ENCODE results near the gene SRPRB. TPM values are rescaled to one million over a fixed set of nuclear protein-coding genes. Genes with fewer than 3 reads are reported as not detected.
A peak's percentile ranks its signal among the peaks of the same experiment; 100 is the strongest.

Gene SRPRB
- total and polyA plus RNA-seq, 9 of the 15 experiments (the other 6 are each of a cell fraction or from before 2014, with no cell fraction given) = 29.5 to 66.0 (median 41.4) TPM

DNA sequence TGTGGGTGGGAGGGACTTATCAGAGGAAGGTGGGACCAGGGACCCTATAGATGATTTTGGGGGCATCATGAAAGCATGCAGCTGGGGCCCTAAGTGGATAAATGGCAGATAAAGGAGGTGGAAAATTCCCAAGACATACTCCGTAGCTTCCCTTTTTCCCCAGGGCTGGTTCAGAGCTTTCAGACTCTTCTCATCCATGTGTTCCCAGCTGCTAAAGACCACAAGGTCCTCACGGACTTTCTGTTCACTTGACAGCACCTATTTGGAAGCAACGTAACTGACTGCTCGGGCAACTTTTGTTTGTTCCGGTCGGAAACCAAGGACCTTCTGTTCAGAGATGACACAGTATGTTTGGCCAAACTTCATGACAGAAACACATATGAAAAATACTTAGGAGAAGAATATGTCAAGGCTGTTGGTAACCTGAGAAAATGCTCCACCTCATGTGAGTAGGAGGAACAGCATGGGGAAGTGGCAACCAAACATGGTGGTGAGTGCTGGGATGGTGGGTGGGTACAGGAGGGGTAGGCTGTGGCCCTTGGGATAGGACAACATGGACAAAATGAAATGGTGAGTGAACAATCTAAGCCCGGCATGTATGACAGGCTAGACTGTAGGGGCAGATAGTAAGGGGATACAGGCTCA lies 28.7 kb upstream of the SRPRB start (continued):
- TF ChIP-seq NRF1 (conservative IDR thresholded peaks at IDR 0.05 in 1 of 2, IDR thresholded peaks at IDR 0.05 in 1 of 2) (no peak), POLR3A (IDR thresholded peaks at IDR 0.05; ENCODE audit: borderline replicate concordance, extremely low read depth, insufficient read depth, insufficient read length) (no peak)
- TF ChIP-seq, protein P1, sequence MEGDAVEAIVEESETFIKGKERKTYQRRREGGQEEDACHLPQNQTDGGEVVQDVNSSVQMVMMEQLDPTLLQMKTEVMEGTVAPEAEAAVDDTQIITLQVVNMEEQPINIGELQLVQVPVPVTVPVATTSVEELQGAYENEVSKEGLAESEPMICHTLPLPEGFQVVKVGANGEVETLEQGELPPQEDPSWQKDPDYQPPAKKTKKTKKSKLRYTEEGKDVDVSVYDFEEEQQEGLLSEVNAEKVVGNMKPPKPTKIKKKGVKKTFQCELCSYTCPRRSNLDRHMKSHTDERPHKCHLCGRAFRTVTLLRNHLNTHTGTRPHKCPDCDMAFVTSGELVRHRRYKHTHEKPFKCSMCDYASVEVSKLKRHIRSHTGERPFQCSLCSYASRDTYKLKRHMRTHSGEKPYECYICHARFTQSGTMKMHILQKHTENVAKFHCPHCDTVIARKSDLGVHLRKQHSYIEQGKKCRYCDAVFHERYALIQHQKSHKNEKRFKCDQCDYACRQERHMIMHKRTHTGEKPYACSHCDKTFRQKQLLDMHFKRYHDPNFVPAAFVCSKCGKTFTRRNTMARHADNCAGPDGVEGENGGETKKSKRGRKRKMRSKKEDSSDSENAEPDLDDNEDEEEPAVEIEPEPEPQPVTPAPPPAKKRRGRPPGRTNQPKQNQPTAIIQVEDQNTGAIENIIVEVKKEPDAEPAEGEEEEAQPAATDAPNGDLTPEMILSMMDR (IDR thresholded peaks at IDR 0.05 in 2 of 3, conservative IDR thresholded peaks at IDR 0.05 in 1 of 3; ENCODE audit: insufficient read depth in 2 of 3, low read depth in 1 of 3, low read length in 3 of 3) = peak in 2 of 3 experiments; percentile 18 to 52; a peak in 4 of 6 replicates

DNA sequence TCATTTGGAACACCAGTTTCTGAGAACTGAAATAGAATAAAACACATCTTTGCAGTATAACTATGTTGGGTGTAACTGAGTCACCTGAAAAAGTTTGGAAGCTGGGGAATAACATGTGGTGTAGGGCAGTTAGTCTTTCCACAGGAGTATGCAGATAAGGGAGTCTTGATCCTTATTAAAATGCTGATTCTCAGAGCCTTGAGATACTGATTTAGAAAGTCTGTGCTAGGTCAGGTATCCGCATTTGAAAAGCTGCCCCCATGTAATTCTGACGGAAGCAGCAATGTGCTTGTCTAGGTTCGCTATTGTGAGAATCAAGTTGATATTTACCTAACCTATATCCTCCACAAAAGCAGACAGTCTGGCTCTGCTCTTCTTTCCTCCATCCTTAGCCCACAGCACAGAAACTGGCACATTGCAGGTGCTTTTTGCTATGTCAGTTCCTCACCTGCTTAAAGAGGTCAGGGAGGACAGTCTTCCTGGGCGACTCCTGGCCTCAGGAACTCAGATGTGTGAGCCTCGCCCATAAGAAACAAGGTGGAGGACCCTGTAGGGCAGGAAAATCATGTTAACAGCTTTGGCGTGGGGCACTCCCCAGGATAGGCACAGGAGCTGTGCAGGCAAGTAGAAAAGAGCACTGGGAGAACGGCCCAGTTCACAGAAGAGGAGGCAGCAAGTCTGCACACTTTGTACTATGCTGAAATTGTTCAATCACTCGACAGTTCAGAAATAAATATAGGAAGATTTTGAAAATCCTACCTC lies 27.6 kb upstream of the SRPRB start:
- Histone ChIP-seq H3K27me3 (ENCODE audit: control insufficient read depth in 2 of 2, insufficient read depth in 2 of 2, low read length in 2 of 2) (peaks cover 0 to 13% of the 10 kb centered on the region in 2 experiments; a peak in 2 of 5 replicates), H3K4me2 (ENCODE audit: insufficient read depth, low read length) (no peak overlapping the region), H3K4me3 (no peak overlapping the region), H2AFZ (ENCODE audit: low read depth, low read length) (no peak overlapping the region), H3K9me3 (replicated peaks; ENCODE audit: control insufficient read depth, insufficient read depth, low read depth, low read length) (no peaks in the 10 kb centered on the region), H3K27ac (ENCODE audit: extremely low read depth, low read depth, low read length) (no peak overlapping the region), H3K9ac (ENCODE audit: insufficient read depth in 1 of 2, low read depth in 2 of 2, low read length in 2 of 2) (no peak overlapping the region), H3K36me3 (ENCODE audit: control insufficient read depth, insufficient read depth, low read length) (no peaks in the 10 kb centered on the region), H3K79me2 (ENCODE audit: control insufficient read depth, insufficient read depth, low read length) (no peaks in the 10 kb centered on the region), H4K20me1 (replicated peaks; ENCODE audit: control insufficient read depth, insufficient read depth, low read length) (no peaks in the 10 kb centered on the region), H3K9me1 (ENCODE audit: control insufficient read depth, insufficient read depth, low read length) (peaks cover 2% of the 10 kb centered on the region), H3K4me1 (replicated peaks in 1 of 2; ENCODE audit: control insufficient read depth in 2 of 2, insufficient read depth in 2 of 2, low read length in 2 of 2) (peaks cover 0 to 4% of the 10 kb centered on the region in 2 experiments; a peak in 3 of 5 replicates)
- DNase-seq (ENCODE audit: extremely low read depth in 1 of 4, low spot score in 3 of 4) (no peak), FAIRE-seq (no peak), ATAC-seq (no peak)
- POLR2A ChIA-PET = no interaction called here
- WGBS (ENCODE audit: insufficient coverage, low coverage, missing lambda C conversion rate) = 11% methylated on average over 7 of the region's 8 CpGs
- in situ Hi-C loops (cut with MboI) (no loop called here), intact Hi-C loops (cut with micrococcal nuclease) (loop anchor here (1.0 kb wide), 1 partner anchor 115 kb away; no protein-coding TSS in a partner anchor)
- no TSS peak for BruUV-seq (replicated peaks)
- CTCF ChIA-PET (ENCODE audit: low intra/inter-chr PET ratio) = interaction anchor here (0.8 kb wide), 1 partner anchor 114 kb away, joined by 3 read pairs; no protein-coding TSS in a partner anchor
- TF ChIP-seq, protein P2, sequence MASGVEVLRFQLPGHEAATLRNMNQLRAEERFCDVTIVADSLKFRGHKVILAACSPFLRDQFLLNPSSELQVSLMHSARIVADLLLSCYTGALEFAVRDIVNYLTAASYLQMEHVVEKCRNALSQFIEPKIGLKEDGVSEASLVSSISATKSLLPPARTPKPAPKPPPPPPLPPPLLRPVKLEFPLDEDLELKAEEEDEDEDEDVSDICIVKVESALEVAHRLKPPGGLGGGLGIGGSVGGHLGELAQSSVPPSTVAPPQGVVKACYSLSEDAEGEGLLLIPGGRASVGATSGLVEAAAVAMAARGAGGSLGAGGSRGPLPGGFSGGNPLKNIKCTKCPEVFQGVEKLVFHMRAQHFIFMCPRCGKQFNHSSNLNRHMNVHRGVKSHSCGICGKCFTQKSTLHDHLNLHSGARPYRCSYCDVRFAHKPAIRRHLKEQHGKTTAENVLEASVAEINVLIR (CRISPR knock-in tag; IDR thresholded peaks at IDR 0.05) = no peak
- no peak for TF ChIP-seq GABPB2 (CRISPR knock-in tag; conservative IDR thresholded peaks at IDR 0.05)
